NCI-H1436 (cell line): ENCODE results near the gene KRT10.
A peak's percentile ranks its signal among the peaks of the same experiment; 100 is the strongest.

ENCODE experiments used
- DNase-seq: peaks from one replicate; lab custom pipeline; 2025; lab: John Stamatoyannopoulos, UW

The KRT10 gene

DNA sequence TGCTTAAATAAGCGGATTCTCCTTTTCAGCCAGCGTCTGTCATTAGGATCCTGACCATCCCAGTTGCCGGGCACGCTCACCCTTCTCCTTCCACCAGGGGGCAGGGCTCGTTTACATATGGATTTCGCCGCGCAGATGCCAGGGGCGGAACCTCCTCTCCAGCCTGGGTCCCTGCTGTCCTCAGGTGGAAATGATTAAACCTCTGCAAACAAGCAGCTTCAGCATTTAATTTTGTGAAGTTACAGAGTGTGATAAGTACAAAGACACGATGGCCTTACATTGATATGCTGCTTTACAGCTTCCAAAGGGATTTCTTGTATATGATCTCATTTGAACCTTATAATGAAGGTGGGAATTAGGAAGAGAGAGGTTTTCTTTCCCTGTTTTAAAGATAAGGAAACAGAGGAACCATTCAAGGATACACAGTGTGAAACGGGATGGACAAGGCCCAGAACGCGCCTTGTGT, 18.8 kb downstream of the KRT10 start:
- peak; percentile 83 for DNase-seq

- DNase-seq = no peak
Measured at GRCh38 chr17:40801157-40801556, 21.3 kb downstream of the KRT10 start.

DNA sequence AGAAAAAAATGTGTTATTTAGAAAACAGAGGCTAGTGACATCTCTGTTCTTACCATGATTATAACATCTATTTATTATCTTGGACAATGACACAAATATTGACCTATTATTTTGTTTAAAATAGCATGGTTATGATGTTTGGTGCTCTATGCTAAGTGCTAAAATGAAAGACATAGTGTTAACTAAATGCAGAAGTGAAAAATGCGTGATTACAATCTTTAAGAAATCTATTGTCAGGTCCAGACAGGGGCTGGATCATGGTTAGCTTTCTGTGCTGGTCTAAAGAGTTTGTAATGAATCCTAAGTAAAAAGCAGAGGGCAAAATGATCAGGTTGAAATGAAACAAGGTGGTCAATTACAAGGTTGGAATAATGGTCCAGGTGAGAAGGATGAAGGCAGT, 22.0 kb downstream of the KRT10 start:
- no peak for DNase-seq

GRCh38 chr17:40799859-40800258, 22.6 kb downstream of the KRT10 start, which contains the start of gene KRT28:
TSS of gene KRT28 (minus strand) at chr17:40799959. CDS start at chr17:40799893, 66 bp downstream.
- DNase-seq = no peak

- DNase-seq = no peak
Measured at GRCh38 chr17:40796846-40797245, 25.6 kb downstream of the KRT10 start.

GRCh38 chr17:40795019-40795667, 27.3 kb downstream of the KRT10 start:
- no peak for DNase-seq

DNA sequence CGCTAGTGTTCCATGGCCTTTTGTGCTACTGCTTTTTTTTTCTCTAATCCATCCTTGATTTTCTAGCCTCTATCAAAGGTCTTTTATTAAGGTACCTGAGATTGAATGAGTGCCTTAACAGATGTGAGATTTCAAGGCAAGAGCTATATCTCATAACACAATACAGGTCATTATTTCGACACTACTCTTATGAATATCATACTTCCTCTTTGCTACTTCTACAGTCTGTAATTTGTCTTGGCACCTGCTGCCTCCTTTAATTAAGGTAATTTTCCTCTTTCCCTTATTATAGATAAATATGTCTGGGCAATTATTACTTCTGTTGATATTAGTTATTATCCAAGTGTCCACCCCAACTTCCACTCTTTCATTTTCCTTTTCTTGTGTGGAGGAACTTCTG, 27.9 kb downstream of the KRT10 start:
- peak; percentile 4 for DNase-seq

DNA sequence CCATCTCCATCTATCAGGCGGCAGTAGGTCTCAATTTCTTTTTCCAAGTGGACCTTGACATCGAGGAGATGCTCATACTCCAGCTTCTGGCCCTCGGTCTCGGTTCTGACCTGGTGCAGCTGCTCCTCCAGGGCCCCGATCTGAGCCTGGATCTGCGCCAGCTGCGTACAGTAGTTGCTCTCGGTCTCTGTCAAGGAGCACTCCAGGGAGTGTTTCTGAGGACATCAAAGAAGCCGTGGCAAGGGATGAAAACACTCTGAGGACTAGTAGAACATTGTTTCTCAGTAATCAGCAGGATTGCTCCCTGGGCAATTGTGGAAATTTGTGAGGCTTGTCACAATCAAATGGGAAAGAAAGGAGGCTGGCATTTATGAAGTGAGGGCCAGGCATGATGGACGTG, 28.6 kb downstream of the KRT10 start:
- DNase-seq = peak; percentile 24

DNA sequence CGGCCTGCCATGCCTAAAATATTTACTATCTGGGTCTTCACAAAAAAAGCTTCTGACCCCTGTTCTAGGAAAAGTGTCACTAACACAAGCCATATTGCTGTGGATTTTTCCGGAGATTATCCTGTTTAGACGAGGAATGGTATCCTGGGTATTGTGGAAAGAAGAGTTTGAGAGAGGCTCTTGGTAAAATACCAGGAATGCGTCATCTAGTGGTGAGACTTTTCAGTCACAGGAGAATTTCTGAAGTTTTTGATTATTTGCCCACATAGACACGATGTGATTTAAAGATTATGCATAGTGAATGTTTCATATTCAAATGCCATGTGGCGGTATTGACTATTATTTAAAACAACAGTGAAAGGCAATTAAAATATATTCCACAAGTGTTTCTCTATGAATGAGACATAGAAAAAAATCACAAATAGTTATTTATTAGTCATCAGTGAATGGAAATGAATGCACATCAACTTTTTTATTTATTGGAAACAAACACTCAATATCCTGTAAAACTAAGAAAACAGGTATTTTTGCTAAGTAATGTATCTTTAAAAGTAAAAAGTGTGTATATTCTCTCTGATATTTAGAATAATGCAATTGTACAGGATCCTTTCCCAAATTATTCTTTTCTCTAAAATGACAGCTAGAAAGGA, 30.5 kb downstream of the KRT10 start:
- DNase-seq = no peak

- no peak for DNase-seq
Measured at GRCh38 chr17:40791111-40791510, 31.3 kb downstream of the KRT10 start.

- DNase-seq = no peak
Measured at GRCh38 chr17:40782450-40782849, 40.0 kb downstream of the KRT10 start, which contains the start of gene KRT27. TSS of gene KRT27 (minus strand) at chr17:40782550. CDS start at chr17:40782493, 57 bp downstream.

DNA sequence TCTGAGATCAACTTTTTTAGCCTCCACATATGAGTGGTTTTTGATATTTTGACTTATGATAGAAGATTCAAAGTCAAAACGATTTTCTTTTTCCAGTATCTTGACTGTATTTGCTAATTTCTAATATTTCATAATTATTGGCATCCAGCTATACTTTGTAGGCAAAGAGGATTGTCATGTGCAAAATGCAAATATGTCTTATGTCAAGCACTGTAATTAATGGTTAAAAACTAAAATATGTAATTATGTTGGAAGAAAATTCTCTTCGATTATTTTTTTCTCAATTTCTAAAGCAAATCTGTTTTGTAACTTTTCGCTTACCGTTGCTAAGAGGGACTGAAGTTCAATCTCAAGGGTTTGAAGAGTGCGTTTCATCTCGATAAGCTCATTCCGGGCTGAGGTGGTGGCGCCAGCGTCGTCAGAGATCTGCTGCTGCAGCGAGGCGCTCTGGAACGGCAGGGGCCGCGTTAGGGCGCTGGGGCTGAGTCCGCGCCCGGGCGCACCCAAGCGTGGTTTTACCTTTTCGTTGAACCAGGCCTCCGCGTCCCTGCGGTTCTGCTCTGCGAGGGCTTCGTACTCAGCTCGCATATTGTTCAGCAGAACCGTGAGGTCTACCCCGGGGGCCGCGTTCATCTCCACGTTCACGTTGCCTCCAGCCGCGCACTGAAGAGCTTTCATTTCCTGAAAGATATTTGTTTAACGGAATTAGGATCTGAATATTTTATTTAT, 43.1 kb downstream of the KRT10 start:
- peak; percentile 22 for DNase-seq

- no peak for DNase-seq
Measured at GRCh38 chr17:40778461-40778860, 44.0 kb downstream of the KRT10 start.

DNA sequence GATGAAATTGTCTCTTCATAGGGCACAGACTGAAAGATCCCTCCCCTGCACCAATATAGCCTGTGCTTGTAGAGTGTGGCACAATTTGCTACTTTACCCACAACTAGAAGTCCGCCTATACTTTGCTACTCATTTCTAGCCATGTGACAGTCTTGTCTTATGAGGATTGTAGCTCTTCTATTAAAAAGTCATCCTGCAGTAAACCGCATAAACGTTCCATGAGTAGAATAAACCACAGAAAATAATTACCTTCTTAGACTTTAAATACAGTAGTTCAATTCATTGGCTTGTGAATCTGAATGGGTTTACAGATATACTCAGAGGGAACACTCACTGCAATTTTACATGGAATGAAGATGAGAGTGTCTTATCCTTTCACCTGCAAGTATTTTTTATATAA, 44.4 kb downstream of the KRT10 start:
- DNase-seq = no peak

GRCh38 chr17:40777459-40777858, 45.0 kb downstream of the KRT10 start:
- DNase-seq = no peak

DNA sequence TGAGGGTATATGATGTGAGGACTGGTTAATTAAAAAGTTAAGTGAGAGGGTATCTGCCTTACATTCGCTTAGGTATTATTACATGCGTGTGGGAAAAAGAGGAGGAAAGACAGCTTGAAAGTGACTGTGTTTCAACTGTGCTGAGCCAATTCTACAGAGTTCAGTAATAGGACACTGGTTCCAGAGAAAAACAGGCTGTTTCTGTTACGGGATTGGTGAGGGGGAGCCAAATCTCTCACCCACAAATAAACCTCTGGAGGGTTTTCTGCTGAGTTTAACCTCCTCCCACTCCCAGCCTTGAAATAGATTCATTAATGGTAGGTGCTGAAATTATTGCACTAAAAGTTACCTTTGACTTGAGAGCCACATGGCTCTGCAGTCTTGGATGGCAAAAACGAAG, 46.5 kb downstream of the KRT10 start:
- DNase-seq = no peak

- no peak for DNase-seq
Measured at GRCh38 chr17:40772101-40772500, 50.3 kb downstream of the KRT10 start, which contains the start of gene KRT26. TSS of gene KRT26 (minus strand) at chr17:40772201. CDS start at chr17:40772113, 88 bp downstream.
